Islet precursor cell (in vitro differentiated cells): ENCODE measurements around the gene C7orf25.
"Not testable (repeated sequence)": the region's sequence is repeated elsewhere in the genome, so short reads cannot be mapped to it uniquely, and the experiment has no call there.

Experiments
- DNase-seq: peaks from one replicate; pipeline ENCODE4 v3.0.0-alpha.2; 2018

The C7orf25 gene

DNA sequence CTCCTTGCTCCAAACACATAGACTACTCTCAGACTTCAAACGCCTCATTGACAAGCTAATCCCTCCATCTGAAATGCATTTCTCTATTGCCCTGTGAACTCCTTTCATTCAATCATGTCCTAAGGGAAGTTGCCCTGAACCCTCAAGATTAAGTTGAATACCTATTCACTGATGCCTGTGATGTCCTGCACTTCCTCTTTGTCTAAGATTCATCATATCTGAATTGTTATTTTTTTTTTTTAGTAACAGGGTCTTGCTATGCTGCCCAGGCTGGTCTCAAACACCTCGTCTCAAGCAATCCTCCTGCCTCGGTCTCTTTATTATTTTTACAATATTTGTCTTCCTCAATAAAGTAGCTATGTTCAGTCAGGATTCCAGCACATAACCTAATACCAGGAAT, 16.9 kb upstream of the C7orf25 start:
- no peak for DNase-seq

DNA sequence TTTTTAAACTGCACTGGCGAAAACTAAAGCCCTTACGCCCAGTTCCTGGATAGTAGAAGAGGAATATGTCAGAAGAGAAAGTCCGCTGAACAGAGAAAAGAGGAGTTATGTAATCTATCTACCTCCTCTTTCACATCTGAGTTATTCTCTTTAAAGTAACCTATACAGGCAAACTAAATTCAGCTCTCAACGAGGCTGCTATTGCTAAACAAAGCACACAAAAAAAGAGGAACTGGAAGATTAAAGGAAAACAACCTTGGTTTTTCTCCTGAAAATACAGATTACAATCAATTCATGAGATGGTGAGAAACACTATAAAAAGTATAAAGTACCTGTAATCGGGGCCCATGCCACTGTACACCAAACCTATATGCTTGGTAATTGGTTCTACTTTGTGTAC, 14.3 kb upstream of the C7orf25 start:
- DNase-seq: no peak

DNA sequence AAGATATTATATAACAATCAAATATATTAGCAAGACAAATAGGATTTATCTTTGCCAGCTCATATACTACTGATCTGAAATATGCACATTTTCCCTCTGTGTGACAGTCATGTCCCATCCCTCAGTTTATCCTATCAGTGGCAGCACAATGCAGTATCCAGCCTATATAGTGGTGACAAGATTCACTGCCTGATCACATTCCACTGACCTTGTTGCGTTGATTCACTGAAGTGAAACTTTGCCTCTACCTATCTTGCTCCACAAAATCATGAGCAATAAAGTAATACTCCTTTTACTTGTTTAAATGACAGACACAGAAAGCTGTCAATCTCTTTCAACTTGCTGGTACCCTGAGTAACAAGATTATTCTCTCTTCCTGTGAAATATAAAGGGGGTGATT, 13.8 kb upstream of the C7orf25 start:
- DNase-seq: no peak

DNA sequence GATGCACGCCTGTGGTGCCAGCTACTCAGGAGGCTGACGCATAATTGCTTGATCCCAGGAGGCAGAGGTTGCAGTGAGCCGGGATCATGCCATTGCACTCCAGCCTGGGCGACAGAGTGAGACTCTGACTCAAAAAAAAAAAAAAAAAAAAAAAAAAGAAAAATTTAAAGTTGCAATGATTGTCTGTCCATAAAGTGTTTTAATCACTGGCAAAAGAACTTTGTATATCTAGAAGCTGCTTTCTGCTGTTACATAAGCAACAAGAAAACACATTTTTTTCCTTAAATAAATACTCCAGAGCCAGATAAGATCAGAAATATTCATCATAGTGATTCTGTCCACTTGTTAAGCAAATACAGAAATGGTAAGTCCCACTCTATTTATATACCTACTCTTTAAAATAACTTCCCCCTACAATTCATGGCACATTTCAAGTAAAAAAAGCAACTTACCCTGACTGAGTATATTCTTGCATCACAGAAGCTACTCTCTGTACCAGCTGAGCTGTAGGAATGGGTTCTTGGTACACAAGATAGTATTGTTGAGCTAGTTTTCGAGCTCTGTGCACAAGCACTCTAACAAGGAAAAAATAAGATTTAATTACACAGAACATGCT, 12.5 kb upstream of the C7orf25 start:
- DNase-seq: no peak

DNA sequence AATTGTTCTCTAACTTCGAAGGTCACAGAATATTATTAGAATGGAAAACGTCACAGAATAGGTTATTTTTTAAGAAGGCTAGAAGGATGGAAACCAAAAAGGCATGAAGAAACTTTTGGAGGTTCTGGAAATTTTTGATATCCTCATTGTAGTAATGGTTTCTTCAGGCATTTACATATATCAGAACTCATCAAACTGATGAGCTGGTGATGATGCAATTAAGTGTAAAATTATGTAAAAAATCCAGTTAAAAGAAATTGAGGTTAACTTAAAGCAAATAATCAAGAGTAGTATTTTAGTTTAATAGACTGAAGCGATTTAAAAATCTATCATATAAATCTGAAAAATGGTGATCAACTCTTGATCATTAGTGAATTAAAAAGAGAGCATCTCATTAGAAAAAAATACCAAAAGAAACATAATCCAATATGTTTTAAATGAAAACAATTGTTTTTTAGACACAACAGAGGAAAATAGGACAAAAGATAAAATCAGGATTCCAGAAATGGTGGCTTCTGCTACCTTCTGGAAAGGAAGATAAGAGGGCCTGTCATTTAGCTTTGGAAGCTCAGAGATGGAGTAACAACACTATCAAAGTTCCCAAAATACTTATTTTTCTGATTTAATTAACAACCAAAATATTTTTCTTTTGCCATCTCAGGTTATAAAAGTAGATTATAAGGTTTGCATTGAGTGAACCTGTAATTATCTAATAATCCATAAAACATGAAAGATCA, 10.3 kb upstream of the C7orf25 start:
- DNase-seq: no peak

DNA sequence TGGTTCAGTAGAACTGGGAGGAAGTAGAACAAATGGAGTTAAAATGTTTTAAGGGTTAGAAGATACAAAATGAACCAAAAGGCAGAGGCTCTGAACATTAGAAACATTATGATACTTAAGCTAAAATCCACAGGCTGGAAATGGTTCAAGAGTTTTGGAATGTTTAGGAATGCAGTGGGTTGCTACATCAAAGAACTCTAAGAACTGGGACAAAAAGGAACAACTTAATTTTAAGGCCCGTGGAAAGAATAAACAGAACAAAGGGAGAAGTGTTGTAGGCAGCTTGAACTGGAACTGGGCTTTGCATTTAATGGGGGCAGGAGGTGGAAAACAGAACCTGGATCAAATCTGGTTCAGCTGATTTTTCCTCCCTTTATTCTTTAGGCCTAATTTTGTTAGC, 3.5 kb upstream of the C7orf25 start:
- DNase-seq: no peak

DNA sequence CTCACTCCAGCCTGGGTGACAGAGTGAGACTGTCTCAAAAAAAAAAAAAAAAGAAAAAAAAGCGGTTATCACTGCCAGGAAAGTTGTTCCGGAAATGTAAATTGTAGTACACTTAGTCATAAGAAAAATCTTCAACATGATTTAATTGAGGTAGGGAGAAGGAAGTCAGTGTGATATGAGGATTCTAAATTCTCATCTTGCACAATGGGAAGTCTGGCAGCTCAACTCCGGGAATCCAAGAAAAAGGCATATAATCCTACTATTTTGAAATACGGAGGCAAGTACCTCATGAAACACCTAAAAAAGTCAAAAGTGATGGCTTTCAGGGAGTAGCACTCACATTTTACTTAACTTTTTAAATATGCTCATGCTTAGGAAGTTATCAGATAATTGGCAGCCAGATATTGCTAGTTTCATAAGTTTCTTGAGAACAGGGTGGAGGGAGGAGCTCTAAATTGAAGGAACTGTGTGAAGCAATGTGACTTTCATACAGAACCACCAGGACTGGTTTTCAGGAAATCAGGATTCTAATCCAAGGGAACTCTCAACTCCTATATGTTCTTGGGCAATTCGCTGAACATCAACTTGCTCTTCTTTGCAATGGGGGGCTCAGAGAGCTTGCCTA, 2.7 kb upstream of the C7orf25 start:
- DNase-seq: no peak

DNA sequence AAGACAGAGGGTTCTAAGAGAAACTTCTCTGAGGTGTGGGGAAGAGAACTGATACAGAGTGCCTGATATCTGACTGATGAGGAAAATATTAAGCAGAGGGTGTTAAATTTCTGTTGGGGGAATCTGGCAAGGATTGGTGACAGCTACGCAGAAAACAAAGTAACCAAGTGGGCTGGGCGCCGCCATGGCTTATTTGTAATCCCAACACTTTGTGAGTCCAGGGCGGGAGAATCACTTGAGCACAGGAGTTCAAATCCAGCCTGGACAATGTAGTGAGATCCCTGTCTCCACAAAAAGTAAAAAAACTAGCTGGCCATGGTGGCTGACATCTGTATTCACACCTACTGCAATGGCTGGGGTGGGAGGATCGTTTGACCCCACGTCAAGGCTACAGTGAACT, 2.1 kb upstream of the C7orf25 start:
- no peak for DNase-seq

DNA sequence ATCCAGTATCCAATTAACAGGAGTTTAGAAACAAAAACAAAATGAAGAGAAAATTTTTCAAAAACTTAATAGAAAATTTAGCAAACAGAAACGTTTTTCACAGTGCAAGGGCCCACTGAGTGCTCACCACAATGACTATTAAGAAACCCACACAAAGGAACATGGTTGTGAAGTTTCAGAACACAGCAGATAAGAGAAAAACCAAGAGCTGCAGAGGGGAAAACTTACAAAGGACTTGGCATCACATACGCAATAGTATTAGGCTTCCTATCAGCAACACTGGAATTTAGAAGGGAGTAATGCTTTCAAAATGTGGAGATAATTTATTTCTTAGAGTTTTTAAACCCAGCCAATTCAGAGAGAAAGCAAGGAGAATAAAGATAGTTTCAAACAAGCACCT, 1.7 kb upstream of the C7orf25 start:
- no peak for DNase-seq

DNA sequence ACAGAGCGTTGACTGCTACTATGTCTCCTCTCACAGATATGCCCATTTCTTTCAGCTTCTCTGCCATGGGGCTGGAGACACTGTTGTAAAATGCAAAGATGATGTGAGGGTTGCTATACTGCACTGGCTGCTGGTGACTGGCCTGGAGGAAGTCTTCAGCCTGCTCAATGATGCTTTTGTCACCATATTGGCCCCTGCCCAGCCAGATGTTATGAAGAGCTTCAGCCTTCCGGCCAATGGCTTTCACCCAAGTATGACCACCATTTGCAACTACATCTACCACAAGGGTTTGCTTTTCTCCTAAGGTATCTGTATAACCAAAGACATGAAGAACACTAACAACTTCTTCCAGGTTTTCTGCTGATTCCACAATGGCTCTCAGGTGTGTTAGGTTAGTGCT, 1.6 kb downstream of the C7orf25 start:
- no peak for DNase-seq

DNA sequence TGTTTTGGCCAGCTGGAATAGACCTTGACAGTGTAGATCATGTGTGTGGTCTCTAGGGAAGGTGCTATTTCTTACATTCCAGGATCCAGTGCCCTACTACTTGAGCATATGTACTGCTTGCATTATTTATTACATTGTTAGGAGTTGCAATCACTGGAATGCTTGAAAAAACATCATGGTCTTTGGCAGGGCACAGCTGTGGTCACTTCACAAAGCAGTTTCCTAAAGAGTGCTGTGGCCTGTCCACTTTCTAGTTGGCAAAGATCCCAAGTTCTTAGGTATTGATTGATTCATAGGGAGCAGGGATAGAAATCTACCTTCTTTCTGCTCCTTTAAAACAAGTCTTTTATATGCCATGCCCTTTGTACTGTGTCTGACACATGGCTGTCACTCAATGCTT, 4.6 kb downstream of the C7orf25 start:
- no peak for DNase-seq

DNA sequence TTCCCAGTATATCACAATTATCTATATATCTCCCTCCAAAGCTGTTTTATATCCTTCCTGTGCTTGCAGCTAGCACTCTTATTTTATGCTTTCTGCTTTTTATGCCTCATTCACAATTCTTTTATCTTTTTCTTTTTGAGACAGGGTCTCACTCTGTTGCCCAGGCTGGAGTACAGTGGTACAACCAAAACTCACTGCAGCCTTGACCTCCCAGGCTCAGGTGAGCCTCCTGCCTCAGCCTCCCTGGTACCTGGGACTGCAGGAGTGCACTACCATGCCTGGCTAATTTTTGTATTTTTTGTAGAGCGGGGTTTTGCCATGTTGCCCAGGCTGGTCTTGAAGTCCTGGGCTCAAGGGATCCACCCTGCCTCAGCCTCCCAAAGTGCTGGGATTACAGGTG, 5.7 kb downstream of the C7orf25 start:
- DNase-seq: no peak

DNA sequence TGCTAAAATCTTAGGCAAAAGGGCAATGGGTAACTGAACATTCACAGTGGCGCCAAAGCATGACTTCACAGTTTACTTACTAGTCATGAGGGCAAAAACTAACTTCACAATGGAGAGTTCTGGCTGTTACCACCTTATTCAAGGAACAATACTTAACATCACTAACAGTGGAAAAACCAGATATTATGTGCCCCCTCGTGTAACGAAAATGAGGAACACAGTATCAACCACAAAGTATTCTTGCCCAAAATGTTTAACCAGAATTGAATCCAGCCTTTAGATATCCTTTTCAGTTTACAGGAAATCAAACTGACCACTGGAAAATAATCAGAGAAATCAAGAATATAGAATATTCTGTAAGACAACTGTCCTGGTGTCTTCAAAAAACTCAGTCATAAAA, 9.5 kb downstream of the C7orf25 start:
- DNase-seq: no peak

DNA sequence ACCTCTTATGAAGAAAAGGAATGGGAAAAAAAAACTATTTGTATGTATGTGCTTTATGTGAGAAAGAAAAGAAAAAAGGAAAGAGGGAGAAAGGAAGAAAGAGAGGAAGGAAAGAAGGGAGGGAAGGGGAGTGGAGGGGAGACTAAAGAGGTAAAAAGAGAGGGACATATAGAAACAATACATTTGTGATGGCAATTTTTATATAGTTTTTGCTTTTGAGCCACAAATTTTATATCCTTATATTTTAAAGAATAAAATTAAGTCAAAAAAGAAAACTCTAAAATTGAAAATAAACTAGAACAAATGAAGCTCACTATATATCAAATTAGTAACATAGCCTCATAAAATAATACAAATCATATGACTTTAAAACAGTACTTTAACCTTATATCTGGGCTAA, 11.0 kb downstream of the C7orf25 start:
- DNase-seq: no peak

DNA sequence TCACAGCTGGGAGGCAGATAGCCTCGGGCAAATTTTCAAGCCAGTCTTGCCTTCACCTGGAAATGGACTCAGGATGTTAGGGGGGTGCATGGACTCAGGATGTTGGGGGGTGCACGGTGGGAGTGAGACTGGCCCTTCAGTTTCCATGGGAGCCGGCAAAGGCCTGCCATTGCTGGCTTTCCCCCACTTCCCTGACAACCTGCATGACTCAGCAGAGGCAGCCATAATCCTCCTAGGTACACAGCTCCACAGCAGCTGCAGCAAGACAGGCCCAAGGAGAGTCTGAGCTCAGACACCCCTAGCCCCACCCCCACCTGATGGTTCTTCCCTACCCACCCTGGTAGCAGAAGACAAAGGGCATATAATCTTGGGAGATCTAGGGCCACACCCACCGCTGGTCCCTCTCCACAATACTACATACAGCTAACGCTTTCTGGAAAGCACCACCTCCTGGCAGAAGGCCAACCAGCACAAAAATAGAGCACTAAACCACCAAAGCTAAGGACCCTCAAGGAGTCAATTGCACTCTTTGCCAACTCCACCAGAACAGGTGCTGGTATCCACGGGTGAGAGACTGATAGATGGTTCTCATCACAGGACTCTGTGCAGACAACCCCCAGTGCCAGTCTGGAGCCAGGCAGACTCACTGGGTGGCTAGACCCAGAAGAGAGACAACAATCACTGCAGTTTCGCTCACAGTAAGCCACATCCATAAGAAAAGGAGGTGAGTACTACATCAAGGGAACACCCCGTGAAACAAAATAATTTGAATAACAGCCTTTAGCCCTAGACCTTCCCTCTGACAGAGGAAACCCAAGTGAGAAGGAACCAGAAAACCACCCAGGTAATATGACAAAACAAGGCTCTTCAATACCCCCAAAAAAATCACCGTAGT, 18.3 kb downstream of the C7orf25 start:
- no peak for DNase-seq

DNA sequence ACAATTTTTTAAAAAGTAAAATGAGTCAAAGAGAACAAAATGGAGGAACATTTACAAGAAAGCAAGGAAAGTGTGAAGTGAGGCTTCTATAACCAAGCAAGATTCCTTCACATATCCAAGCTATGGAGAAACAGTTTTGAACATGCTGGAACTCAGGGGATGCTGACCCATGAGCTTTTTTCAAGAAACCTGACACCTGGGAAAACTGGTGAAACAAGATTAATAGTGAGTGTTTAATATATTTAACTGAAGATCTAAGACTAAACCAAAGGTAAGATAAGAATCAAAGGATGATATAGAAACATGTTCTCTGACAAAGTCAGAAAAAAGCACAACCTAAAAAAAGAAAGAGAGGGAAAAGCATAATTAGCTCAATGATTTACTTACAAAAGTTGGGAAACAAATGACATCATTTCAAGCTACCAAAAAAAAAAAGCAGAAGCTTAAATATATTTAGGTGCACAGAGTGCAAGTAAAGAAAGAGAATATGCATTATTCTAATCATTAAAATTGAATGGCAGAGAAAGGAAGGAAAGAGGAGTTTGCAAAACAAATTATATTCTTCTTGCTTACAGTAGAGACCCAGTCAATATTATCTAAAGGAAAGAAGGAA, 24.9 kb downstream of the C7orf25 start:
- DNase-seq: no peak

DNA sequence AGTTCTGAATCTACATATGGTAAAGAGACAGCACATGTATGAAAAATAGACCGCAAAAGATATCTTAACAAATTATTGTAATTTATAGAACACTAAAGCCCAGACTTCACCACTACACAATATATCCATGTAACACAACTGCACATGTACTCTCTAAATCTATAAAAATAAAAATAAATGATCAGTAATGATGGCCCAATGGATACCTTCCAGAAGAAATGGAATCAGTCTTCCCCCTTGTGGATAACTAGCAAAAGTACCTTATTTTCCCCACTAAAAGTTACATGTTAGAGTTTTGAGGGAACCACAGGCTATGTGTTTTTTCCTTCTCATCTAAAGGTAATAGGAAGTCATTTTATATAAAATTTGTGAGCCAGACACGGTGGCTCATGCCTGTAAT, 25.7 kb downstream of the C7orf25 start:
- DNase-seq: no peak

DNA sequence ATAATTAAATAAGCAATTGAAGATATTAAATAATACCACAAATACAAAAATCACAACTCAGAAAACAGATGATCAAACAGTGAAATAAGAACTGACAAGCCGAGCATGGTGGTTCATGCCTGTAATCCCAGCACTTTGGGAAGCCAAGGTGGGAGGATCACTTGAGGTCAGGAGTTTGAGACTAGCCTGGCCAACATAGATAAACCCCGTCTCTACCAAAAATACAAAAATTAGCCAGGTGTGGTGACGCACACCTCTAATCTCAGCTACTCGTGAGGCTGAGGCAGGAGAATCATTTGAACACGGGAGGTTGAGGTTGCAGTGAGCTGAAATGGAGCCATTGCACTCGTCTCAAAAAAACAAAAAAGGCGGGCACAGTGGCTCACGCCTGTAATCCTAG, 26.7 kb downstream of the C7orf25 start:
- not testable (repeated sequence) for DNase-seq

DNA sequence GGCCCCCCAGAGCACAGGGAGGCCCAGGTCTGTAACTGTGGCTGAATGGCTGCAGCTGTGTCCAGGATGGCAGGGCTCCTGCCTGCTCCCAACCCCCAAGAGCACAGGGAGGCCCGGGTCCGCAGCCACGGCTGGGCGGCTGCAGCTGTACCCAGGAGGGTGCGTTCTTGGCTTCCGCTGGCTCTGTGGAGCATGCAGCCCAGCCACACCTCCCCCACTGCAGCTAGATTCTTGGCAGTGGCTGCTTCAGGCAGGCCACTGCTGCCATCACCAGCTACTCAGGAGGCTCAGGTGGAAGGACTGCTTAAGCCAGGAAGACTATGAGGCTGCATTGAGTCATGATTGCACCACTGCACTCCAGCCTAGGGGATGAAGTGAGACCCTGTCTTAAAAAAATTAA, 27.9 kb downstream of the C7orf25 start:
- no peak for DNase-seq

DNA sequence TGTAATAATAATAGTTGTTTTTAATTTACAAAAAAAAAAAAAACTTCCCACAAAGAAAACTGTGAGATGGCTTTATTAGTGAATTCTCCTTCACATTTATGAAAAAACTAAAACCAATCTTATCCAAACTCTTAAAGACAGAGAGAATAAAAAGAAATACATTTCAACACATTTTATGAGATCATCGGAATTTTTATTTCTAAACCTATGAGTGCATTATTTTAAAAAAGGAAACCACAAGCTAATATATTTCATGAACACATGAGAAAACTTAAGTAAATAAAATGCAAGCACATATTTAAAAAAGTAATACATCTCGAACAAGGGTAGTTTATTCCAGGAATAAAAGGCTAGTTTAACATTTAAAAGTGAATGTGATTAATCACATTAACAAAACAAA, 31.5 kb downstream of the C7orf25 start:
- DNase-seq: no peak

DNA sequence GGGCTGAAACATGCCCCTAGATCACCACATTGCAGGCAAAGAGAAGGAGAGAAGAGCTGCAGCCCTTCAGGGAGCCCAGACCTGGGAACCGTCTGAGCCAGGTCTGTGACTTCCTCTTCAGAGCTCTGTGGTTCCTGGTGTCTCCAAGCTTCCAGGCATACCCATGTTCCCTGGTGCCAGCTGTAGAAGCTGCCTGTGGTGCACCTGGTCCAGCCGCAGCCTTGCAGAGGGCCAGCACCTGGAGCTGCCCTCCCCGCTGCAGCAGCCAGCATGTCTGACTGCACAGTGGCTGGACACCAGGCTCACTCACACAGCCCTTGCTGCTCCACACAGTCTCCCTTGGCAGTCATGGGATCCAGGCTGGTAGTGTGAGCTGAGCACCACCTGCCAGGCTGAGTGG, 33.6 kb downstream of the C7orf25 start:
- no peak for DNase-seq

DNA sequence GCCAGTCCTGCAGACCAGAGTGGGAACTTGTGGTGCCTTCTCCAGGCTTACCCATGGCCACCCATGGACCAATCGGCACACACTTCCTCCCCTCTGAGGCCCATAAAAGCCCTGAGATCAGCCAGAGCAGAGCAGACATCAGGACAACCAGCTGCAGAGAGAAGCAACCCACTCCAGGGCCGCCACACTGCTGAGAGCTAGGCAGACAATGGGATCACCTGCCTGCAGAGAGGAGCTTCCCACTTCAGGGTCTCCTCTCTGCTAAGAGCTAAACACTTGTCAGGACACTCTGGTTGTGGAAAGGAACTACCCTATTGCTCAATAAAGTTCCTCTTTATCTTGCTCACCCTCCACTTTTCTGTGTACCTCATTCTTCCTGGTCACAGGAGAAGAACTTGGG, 34.0 kb downstream of the C7orf25 start:
- DNase-seq: no peak
